Epidermal melanocyte (primary cell): ENCODE measurements around the gene COG4.
A peak's percentile ranks its signal among the peaks of the same experiment; 100 is the strongest.
"Not testable (repeated sequence)": the region's sequence is repeated elsewhere in the genome, so short reads cannot be mapped to it uniquely, and the experiment has no call there.

Experiments
- DNase-seq: peaks from one replicate; pipeline ENCODE4 v3.0.0; 2011; ENCODE audit warnings: low spot score; ENCODE audit not compliant: insufficient read length

The COG4 gene

GRCh38 chr16:70527315-70527996 is 4.1 kb upstream of the COG4 start:
- DNase-seq, result no peak

GRCh38 chr16:70526403-70526802 is 3.0 kb upstream of the COG4 start:
- DNase-seq, result no peak

GRCh38 chr16:70524399-70524825 is 1.1 kb upstream of the COG4 start:
- DNase-seq, result not testable (repeated sequence)

GRCh38 chr16:70523743-70524398 is 517 bp upstream of the COG4 start, which contains the start of gene SF3B3:
TSS of gene SF3B3 (plus strand) at chr16:70523816. CDS start at chr16:70526657, 2,841 bp downstream.
- peak; percentile 54 for DNase-seq

GRCh38 chr16:70522216-70523075 is 908 bp downstream of the COG4 start:
- no peak for DNase-seq

- DNase-seq, result no peak
Measured at GRCh38 chr16:70520612-70521297, 2.6 kb downstream of the COG4 start.

- no peak for DNase-seq
Measured at GRCh38 chr16:70512456-70512855, 10.9 kb downstream of the COG4 start.

GRCh38 chr16:70511833-70512232 is 11.5 kb downstream of the COG4 start:
- no peak for DNase-seq

- no peak for DNase-seq
Measured at GRCh38 chr16:70510216-70510615, 13.1 kb downstream of the COG4 start.

GRCh38 chr16:70508752-70509151 is 14.6 kb downstream of the COG4 start:
- DNase-seq, result no peak

GRCh38 chr16:70496513-70496912 is 26.8 kb downstream of the COG4 start:
- DNase-seq, result no peak

GRCh38 chr16:70495425-70496182 is 27.8 kb downstream of the COG4 start:
- DNase-seq, result no peak

GRCh38 chr16:70494777-70495176 is 28.6 kb downstream of the COG4 start:
- DNase-seq, result no peak

- DNase-seq, result no peak
Measured at GRCh38 chr16:70494202-70494770, 29.1 kb downstream of the COG4 start.

GRCh38 chr16:70493802-70494201 is 29.6 kb downstream of the COG4 start:
- no peak for DNase-seq

- DNase-seq, result no peak
Measured at GRCh38 chr16:70490261-70490660, 33.1 kb downstream of the COG4 start.

- DNase-seq, result no peak
Measured at GRCh38 chr16:70484867-70485266, 38.5 kb downstream of the COG4 start.

GRCh38 chr16:70483426-70483825 is 39.9 kb downstream of the COG4 start:
- DNase-seq, result no peak

- no peak for DNase-seq
Measured at GRCh38 chr16:70482624-70483023, 40.7 kb downstream of the COG4 start.

- DNase-seq, result no peak
Measured at GRCh38 chr16:70481929-70482536, 41.3 kb downstream of the COG4 start.
